ENCODE data around the gene RPL4.

RPL4 gene

DNA sequence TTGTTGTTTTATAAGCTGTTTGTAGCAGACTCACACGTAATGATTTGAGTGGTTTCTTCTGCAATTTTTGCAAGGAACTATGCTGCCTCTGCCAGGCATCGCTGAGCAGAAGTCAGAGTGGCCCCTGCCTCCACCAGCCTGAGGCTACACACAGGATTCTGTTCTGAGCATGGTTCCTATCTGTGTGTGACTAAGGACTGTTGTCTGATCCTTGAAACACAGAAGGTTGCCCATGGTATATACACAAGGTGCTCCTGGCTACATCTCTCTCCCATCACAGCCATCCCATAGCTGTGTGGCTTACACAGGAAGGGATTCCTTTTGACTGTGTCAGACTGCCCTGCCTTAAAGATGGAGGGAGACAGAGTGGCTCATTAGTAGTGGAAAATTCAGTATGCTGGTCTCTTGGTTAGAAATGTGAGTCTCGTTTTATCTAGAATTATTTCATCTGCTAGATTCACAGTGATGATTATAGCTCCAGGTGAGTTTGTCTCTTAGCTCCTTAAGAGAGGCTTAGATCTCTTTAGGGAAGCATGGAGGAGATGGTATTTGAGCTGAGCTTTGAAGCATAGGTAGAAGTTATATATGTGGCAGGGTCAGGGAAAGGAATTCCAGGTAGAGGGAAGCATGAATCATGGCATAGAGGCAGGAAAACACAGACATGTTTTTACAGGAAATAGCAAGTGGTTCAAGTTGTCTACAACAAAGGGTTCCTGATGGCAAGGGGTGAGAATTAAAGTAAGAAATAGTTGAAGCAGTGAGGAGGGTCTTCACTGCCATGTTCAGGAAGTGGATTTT lies 44.6 kb downstream of the RPL4 start:
- no peak overlapping the region for H3K4me3 Mint-ChIP-seq
- H3K27ac Mint-ChIP-seq, result peak overlapping the region; percentile 3
- H3K27me3 Mint-ChIP-seq, result no peaks in the 10 kb centered on the region
- H3K9me3 Mint-ChIP-seq, result no peaks in the 10 kb centered on the region
- intact Hi-C loops (cut with micrococcal nuclease), result no loop called here
- peaks cover 76% of the 10 kb centered on the region for H3K36me3 Mint-ChIP-seq (ENCODE audit: low read depth)
- peaks cover 36% of the 10 kb centered on the region for H3K4me1 Mint-ChIP-seq (ENCODE audit: low read depth)

- no peaks in the 10 kb centered on the region for H3K9me3 Mint-ChIP-seq
- intact Hi-C loops (cut with micrococcal nuclease), result no loop called here
- peaks cover 58% of the 10 kb centered on the region for H3K36me3 Mint-ChIP-seq (ENCODE audit: low read depth)
- no peaks in the 10 kb centered on the region for H3K27me3 Mint-ChIP-seq
- H3K27ac Mint-ChIP-seq, result peak overlapping the region; percentile 43
- peaks cover 42% of the 10 kb centered on the region for H3K4me1 Mint-ChIP-seq (ENCODE audit: low read depth)
- H3K4me3 Mint-ChIP-seq, result no peak overlapping the region
Measured at GRCh38 chr15:66456211-66456610, 48.4 kb downstream of the RPL4 start.

- Mint-ChIP-seq H3K9me3 (no peaks in the 10 kb centered on the region), H3K27me3 (no peaks in the 10 kb centered on the region), H3K27ac (no peak overlapping the region), H3K36me3 (ENCODE audit: low read depth) (peaks cover 48% of the 10 kb centered on the region), H3K4me1 (ENCODE audit: low read depth) (peaks cover 25% of the 10 kb centered on the region), H3K4me3 (no peak overlapping the region)
- intact Hi-C loops (cut with micrococcal nuclease), result no loop called here
Measured at GRCh38 chr15:66454143-66454542, 50.5 kb downstream of the RPL4 start.

DNA sequence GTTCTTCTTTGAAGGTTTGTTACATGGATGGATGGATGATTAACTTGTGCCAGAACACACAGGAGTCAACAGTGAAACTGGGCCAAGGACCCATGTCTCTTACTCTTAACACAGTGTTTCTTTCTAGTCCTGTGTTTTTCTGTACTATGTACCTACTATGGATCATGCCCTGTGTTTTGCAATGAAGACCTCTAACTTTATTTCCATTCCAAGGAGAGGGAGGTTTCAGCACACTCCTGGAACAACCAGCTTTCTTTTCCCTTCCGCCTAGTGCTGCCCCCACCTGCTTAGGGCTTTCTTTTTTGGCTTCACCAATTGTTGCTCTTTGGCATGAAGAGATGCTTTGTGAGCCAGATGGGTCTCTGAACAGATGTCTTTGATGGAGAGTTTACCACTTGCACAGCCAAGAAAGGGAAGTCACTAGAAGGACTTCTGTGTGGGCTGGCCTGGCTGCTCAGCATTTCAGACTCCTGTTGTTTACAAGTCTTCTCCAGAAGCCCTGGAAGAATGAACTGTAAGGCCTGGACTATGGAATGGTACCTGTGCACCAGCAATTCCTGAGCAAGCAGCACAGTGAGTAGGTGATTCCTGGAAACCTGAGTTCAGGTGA lies 51.6 kb downstream of the RPL4 start:
- no peaks in the 10 kb centered on the region for H3K9me3 Mint-ChIP-seq
- H3K4me3 Mint-ChIP-seq, result no peak overlapping the region
- H3K27ac Mint-ChIP-seq, result peak overlapping the region; percentile 0

GRCh38 chr15:66452420-66452819 lies 52.2 kb downstream of the RPL4 start:
- H3K27me3 Mint-ChIP-seq, result no peaks in the 10 kb centered on the region
- H3K4me1 Mint-ChIP-seq (ENCODE audit: low read depth), result peaks cover 19% of the 10 kb centered on the region
- intact Hi-C loops (cut with micrococcal nuclease), result no loop called here
- H3K36me3 Mint-ChIP-seq (ENCODE audit: low read depth), result peaks cover 57% of the 10 kb centered on the region
- H3K9me3 Mint-ChIP-seq, result no peaks in the 10 kb centered on the region
- no peak overlapping the region for H3K4me3 Mint-ChIP-seq
- no peak overlapping the region for H3K27ac Mint-ChIP-seq

More for the DNA sequence above, 51.6 kb downstream of the RPL4 start:
- Mint-ChIP-seq H3K27me3 (no peaks in the 10 kb centered on the region), H3K36me3 (ENCODE audit: low read depth) (peaks cover 51% of the 10 kb centered on the region), H3K4me1 (ENCODE audit: low read depth) (peaks cover 19% of the 10 kb centered on the region)
- intact Hi-C loops (cut with micrococcal nuclease), result no loop called here

All from dendritic cell treated with granulocyte-macrophage colony-stimulating factor and Interleukin-4, amounts not matched to agents 40 ng/mL and 50 ng/mL, for 4 days (primary cell).